ENCODE measurements around the gene TERT.

- TF ChIP-seq PAX5 (IDR thresholded peaks at IDR 0.05; ENCODE audit: insufficient read depth, low read length, severe bottlenecking) (no peak), POLR2AphosphoS5 (IDR thresholded peaks at IDR 0.05; ENCODE audit: low read depth, low read length) (no peak), POLR2A (IDR thresholded peaks at IDR 0.05; ENCODE audit: low read depth, low read length) (no peak), TAF1 (IDR thresholded peaks at IDR 0.05; ENCODE audit: low read depth, low read length) (no peak), POU2F2 (IDR thresholded peaks at IDR 0.05; ENCODE audit: low read depth, low read length) (no peak)
Measured at GRCh38 chr5:1227667-1228066, 67.2 kb downstream of the TERT start.
